Neuronal stem cell (in vitro differentiated cells): ENCODE results near the gene COL25A1. TPM values are rescaled to one million over a fixed set of nuclear protein-coding genes. Genes with fewer than 3 reads are reported as not detected.

ENCODE experiments used
- DNase-seq: peaks from one replicate; pipeline ENCODE4 v3.0.0-alpha.2; 2013; ENCODE audit warnings: low spot score
- H2AFZ ChIP-seq: one replicate; pipeline ENCODE4 v1.6.1; 2013; ENCODE audit warnings: mild to moderate bottlenecking, low read length, inconsistent platforms
- H2AK5ac ChIP-seq: 2 replicates; pipeline ENCODE4 v1.6.1; 2013; ENCODE audit warnings: low read depth, mild to moderate bottlenecking, inconsistent platforms, low read length, moderate library complexity, mixed read lengths
- H2BK120ac ChIP-seq: 2 replicates; pipeline ENCODE4 v1.6.1; 2013; ENCODE audit warnings: low read depth, mild to moderate bottlenecking, inconsistent platforms, low read length, moderate library complexity, mixed read lengths
- H2BK12ac ChIP-seq: one replicate; pipeline ENCODE4 v1.6.1; 2013; ENCODE audit warnings: low read length, inconsistent platforms
- H2BK15ac ChIP-seq: 2 replicates; pipeline ENCODE4 v1.6.1; 2013; ENCODE audit warnings: mild to moderate bottlenecking, low read length, inconsistent platforms, mixed read lengths
- H2BK5ac ChIP-seq: one replicate; pipeline ENCODE4 v1.6.1; 2013; ENCODE audit warnings: inconsistent platforms, mild to moderate bottlenecking, low read length, moderate library complexity
- H3K14ac ChIP-seq: one replicate; pipeline ENCODE4 v1.6.1; 2013; ENCODE audit warnings: low read length, inconsistent platforms
- H3K18ac ChIP-seq: 2 replicates; pipeline ENCODE4 v1.6.1; 2013; ENCODE audit warnings: low read length, inconsistent platforms
- H3K23ac ChIP-seq: 2 replicates; pipeline ENCODE4 v1.6.1; 2013; ENCODE audit warnings: low read depth, mild to moderate bottlenecking, mixed read lengths, low read length, inconsistent platforms; ENCODE audit not compliant: poor library complexity
- H3K27ac ChIP-seq: replicated peaks from 3 replicates; pipeline ENCODE4 v1.5.1; 2013; ENCODE audit warnings: low read length, inconsistent platforms
- H3K27me3 ChIP-seq, 3 experiments: 2 replicates each; pipeline ENCODE4 v1.6.1; 2013; ENCODE audit warnings: low read length in 3 of 3, mild to moderate bottlenecking in 2 of 3, inconsistent platforms in 1 of 3, low read depth in 1 of 3, mixed read lengths in 1 of 3, moderate library complexity in 1 of 3; ENCODE audit not compliant: control insufficient read depth in 3 of 3, insufficient read depth in 3 of 3
- H3K36me3 ChIP-seq, 2 donors: replicated peaks in 1 of 2; 2 replicates each; pipeline ENCODE4 v1.6.1; 2013; ENCODE audit warnings: low read length in 2 of 2; ENCODE audit not compliant: control insufficient read depth in 2 of 2, insufficient read depth in 2 of 2
- H3K4ac ChIP-seq: 2 replicates; pipeline ENCODE4 v1.6.1; 2013; ENCODE audit warnings: inconsistent platforms, mild to moderate bottlenecking, low read length, moderate library complexity
- H3K4me1 ChIP-seq, 2 donors: 1 replicate in 1 of 2; 2 replicates in 1 of 2; pipeline ENCODE4 v1.6.1; 2013; ENCODE audit warnings: low read length in 2 of 2, low read depth in 1 of 2; ENCODE audit not compliant: control insufficient read depth in 2 of 2, insufficient read depth in 1 of 2
- H3K4me2 ChIP-seq: one replicate; pipeline ENCODE4 v1.6.1; 2013; ENCODE audit warnings: mild to moderate bottlenecking, low read length, inconsistent platforms; ENCODE audit not compliant: insufficient read depth, poor library complexity, severe bottlenecking
- H3K4me3 ChIP-seq, 2 donors: 2 replicates each; pipeline ENCODE4 v1.5.1; 2013; ENCODE audit warnings: low read length in 2 of 2, mild to moderate bottlenecking in 2 of 2, inconsistent platforms in 1 of 2, moderate library complexity in 1 of 2
- H3K79me1 ChIP-seq: one replicate; pipeline ENCODE4 v1.6.1; 2013; ENCODE audit warnings: low read depth, mild to moderate bottlenecking, inconsistent platforms, low read length, moderate library complexity
- H3K9ac ChIP-seq: one replicate; pipeline ENCODE4 v1.6.1; 2013; ENCODE audit warnings: mild to moderate bottlenecking, low read depth, low read length, inconsistent platforms; ENCODE audit not compliant: poor library complexity
- H3K9me3 ChIP-seq, 2 donors: replicated peaks in 1 of 2; 2 replicates each; pipeline versions ENCODE3 to v1.6.1; 2013; ENCODE audit warnings: low read length in 2 of 2, mild to moderate bottlenecking in 2 of 2, inconsistent platforms in 1 of 2, low read depth in 1 of 2, mixed read lengths in 1 of 2, moderate library complexity in 1 of 2; ENCODE audit not compliant: control insufficient read depth in 2 of 2, insufficient read depth in 1 of 2
- H4K8ac ChIP-seq: one replicate; pipeline ENCODE4 v1.6.1; 2013; ENCODE audit warnings: low read depth, mild to moderate bottlenecking, inconsistent platforms, low read length, moderate library complexity
- H4K91ac ChIP-seq: one replicate; pipeline ENCODE4 v1.6.1; 2013; ENCODE audit warnings: low read length, low read depth, mild to moderate bottlenecking, inconsistent platforms; ENCODE audit not compliant: poor library complexity
- whole genome bisulfite sequencing, 2 donors: extraction: QIAGEN DNeasy Blood & Tissue Kit; methylation state at CpG; one replicate each; pipeline ENCODE4 v1.1.7; 2013; ENCODE audit warnings: missing lambda C conversion rate in 2 of 2, mixed read lengths in 1 of 2; ENCODE audit not compliant: insufficient read length in 2 of 2, insufficient replicate concordance in 1 of 2; ENCODE audit errors: extremely low coverage in 2 of 2; 5-methylcytosine and 5-hydroxymethylcytosine counted together
- polyA plus RNA-seq, 2 experiments: library from polyadenylated mRNA; stranded (reverse); fragments of 200-250 nt; gene quantifications; one replicate each; pipeline ENCODE4 v1.2.3, GENCODE V29; 2013

The COL25A1 gene
- 1.5 TPM for polyA plus RNA-seq (2013, experiment 1 of 2)
- 1.5 TPM for polyA plus RNA-seq (2013, experiment 2 of 2)

DNA sequence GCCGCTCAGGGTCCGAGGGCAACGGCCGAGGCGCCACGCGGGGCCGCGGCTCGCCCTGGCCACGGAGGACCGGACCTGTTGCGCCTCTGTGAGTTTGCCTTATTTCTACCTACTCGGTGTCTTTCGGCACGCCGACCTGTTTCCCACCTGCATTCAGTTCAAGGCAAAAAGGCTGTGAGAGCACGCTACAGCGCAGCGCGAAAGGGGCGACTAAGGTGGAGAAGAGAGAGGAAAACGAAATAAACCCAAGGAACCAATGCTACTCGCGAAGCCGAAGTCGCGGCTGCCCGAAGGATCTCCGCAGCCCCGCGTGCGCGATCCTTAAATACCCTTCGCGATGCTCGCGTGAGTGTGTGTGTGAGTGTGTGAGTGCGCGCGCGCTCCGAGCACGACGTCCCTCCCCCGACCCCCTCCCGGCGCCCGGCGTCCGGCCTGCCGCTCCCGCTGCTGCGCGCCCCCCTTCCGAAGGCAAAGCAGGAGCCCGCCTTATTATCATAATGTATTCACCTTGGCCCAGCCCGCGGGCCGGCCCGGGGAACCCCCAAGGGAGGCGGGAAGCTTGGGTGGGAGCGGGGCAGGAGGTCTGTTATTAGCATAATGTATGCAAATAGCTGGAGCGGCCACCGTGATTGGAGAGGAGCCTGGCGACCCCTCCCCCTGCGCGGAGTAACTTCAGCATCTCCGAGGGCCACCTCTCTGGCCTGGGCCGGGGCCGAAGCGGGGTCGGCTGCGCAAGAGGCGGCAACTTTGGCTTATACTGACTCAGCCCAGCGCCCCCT, at the start of gene COL25A1:
Gene COL25A1, minus strand, starts transcription at position 298 of the 779 bp plus-strand sequence.
- peak within 1 kb of the TSS; percentile 81 for H2BK15ac ChIP-seq
- H3K4me1 ChIP-seq, result peaks cover 7 to 9% of the 10 kb centered on the region in 2 donors
- H3K14ac ChIP-seq, result peak within 1 kb of the TSS; percentile 90
- H3K23ac ChIP-seq, result peak within 1 kb of the TSS; percentile 89
- H2AFZ ChIP-seq, result peak within 1 kb of the TSS; percentile 95
- H4K8ac ChIP-seq, result peak within 1 kb of the TSS; percentile 33
- peaks cover 4 to 71% (median 20%) of the 10 kb centered on the region in 3 experiments for H3K27me3 ChIP-seq
- peak within 1 kb of the TSS; percentile 18 for H3K4ac ChIP-seq
- H3K9ac ChIP-seq, result peak within 1 kb of the TSS; percentile 93
- H3K4me2 ChIP-seq, result peak within 1 kb of the TSS; percentile 99
- peak within 1 kb of the TSS; percentile 41 to 84 for H3K4me3 ChIP-seq
- WGBS, 2 donors, result no CpG with 5 or more reads among the region's 76 CpGs
- H2BK12ac ChIP-seq, result no peak within 1 kb of the TSS
- no peaks in the 10 kb centered on the region for H3K36me3 ChIP-seq
- peak within 1 kb of the TSS; percentile 81 for H2AK5ac ChIP-seq
- H3K27ac ChIP-seq, result no peak within 1 kb of the TSS
- DNase-seq, result peak; percentile 89
- peaks cover 0 to 7% of the 10 kb centered on the region in 2 donors for H3K9me3 ChIP-seq
- no peak within 1 kb of the TSS for H4K91ac ChIP-seq
- peak within 1 kb of the TSS; percentile 90 for H3K18ac ChIP-seq
- peak within 1 kb of the TSS; percentile 40 for H2BK120ac ChIP-seq
- peak within 1 kb of the TSS; percentile 88 for H2BK5ac ChIP-seq
- no peaks in the 10 kb centered on the region for H3K79me1 ChIP-seq

DNA sequence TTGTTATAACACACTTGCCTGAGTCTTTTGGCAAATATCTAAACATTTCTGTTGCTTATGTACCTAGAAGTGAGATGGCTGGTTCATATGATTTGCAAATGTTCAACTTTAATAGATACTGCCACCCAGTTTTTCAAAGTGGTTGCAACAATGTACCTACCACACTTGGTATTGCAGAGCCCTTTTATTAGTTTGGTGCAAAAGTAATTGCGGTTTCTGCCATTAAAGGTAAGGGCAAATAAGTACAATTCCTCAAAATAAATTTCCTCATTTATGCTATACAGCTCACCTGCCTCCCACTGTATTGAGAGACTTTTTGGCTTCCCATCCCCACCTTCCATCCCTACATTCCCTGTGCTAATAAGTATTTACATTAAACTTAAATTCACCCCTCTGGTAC, 47.7 kb upstream of the COL25A1 start:
- Histone ChIP-seq H3K14ac (no peak overlapping the region), H4K8ac (no peak overlapping the region), H3K4me3 (no peak overlapping the region), H3K4me1 (no peaks in the 10 kb centered on the region), H3K79me1 (no peaks in the 10 kb centered on the region), H2BK15ac (no peak overlapping the region), H3K23ac (no peak overlapping the region), H2BK5ac (no peak overlapping the region), H2AFZ (no peak overlapping the region), H3K9me3 (peaks cover 0 to 2% of the 10 kb centered on the region in 2 donors), H2BK12ac (no peak overlapping the region), H3K36me3 (no peaks in the 10 kb centered on the region), H2AK5ac (no peak overlapping the region), H3K4ac (no peak overlapping the region), H4K91ac (no peak overlapping the region), H3K27ac (no peak overlapping the region), H2BK120ac (no peak overlapping the region), H3K18ac (no peak overlapping the region), H3K4me2 (no peak overlapping the region), H3K9ac (no peak overlapping the region), H3K27me3 (no peaks in the 10 kb centered on the region)
- no peak for DNase-seq
- WGBS, 2 donors, result no CpG with 5 or more reads among the region's 1 CpG

DNA sequence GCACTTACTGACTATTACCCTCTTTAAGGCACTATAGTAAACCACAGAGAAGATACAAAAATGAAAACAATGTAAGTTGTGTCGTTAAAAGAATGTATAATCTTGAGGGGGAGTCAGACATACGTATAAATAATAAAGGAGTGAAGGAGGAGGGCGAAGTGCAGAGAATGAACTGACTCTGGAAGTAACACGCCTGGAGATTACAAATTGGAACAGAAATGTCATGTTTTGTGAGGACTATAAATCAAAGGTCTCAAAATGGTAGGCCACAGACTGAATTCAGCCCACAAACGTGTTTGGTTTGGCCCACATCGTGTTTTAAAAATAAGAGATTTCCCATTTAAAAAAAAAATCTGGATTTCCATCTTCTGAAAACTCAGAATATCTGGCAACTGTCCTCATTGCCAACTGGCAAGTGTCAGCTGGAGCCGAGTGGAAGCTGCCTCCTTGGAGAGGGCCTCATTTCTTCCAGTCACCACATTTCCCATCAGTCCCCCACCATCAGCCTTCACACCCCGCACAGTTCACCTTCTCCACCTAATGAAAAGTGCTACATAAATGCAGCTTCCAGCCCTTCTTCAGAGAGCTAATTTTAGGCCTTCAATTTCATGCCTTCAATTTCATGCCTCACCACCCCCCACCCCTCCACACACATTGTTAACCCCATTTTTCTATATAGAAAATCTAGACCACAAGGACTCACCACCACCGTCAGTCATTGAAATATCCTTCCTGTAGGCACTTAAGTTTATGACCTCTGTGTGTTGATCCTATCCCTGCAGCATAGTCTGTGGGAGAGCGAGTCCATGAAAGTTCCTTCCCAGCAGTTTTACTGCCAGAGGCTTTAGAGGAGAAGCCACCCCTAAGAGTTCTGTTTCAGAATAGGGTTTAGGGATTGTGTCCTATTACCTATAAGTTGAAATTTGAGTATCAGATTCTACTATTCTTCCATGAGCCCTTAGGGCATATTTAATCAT, 32.0 kb upstream of the COL25A1 start:
- H3K27me3 ChIP-seq, result no peaks in the 10 kb centered on the region
- H3K4me3 ChIP-seq, result no peak overlapping the region
- no peak overlapping the region for H3K14ac ChIP-seq
- no peak overlapping the region for H3K4me2 ChIP-seq
- H3K9me3 ChIP-seq, result no peaks in the 10 kb centered on the region
- H2BK120ac ChIP-seq, result no peak overlapping the region
- H3K4me1 ChIP-seq, result no peaks in the 10 kb centered on the region
- H2BK5ac ChIP-seq, result no peak overlapping the region
- H3K9ac ChIP-seq, result peak overlapping the region; percentile 21
- H3K36me3 ChIP-seq, result no peaks in the 10 kb centered on the region
- H2AFZ ChIP-seq, result no peak overlapping the region
- no peaks in the 10 kb centered on the region for H3K79me1 ChIP-seq
- H2BK15ac ChIP-seq, result no peak overlapping the region
- no peak overlapping the region for H3K18ac ChIP-seq
- H2AK5ac ChIP-seq, result no peak overlapping the region
- DNase-seq, result no peak
- H3K27ac ChIP-seq, result no peak overlapping the region
- H3K23ac ChIP-seq, result no peak overlapping the region
- no peak overlapping the region for H4K91ac ChIP-seq
- H4K8ac ChIP-seq, result no peak overlapping the region
- H3K4ac ChIP-seq, result no peak overlapping the region
- no peak overlapping the region for H2BK12ac ChIP-seq
- 100% methylated on average over 2 of the region's 10 CpGs; no CpG with 5 or more reads in 1 of the 2 donors for WGBS, 2 donors
